ENCODE data around the gene EN2. TPM values are rescaled to one million over a fixed set of nuclear protein-coding genes. Genes with fewer than 3 reads are reported as not detected.
A peak's percentile ranks its signal among the peaks of the same experiment; 100 is the strongest.

The EN2 gene
- total RNA-seq, 6 experiments from 2014 or later = not detected

DNA sequence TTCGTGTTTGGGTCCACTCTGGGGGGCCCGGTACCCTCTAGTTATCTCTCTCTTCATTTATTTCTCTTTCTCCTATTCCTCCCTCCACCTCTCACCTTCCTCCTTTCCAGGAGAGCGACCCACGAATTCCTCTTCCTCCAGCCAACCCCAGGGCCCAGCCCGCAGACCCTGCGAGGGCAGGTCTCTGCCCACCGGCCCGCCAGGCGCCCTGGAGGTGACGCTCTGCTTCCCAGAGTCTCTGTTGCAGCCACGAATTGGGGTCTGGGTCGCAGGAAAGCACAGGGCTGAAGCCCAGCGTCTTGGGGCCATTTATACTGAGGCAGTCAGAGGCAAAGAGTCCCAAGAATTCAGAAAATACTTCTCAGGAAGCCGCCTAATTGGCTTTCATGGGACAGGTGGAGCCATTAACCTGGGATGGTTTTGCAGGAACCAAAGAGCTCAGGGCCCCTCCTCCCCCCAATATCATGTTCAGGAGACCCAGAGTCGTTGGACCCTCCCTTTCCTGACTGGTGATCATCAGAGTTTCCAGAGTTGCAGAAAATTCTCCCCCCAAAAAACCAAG lies 2.7 kb upstream of the EN2 start:
- TF ChIP-seq POLR2A (IDR thresholded peaks at IDR 0.05) (no peak), CTCF (IDR thresholded peaks at IDR 0.05) (no peak)
- no peaks in the 10 kb centered on the region for H3K9me3 ChIP-seq
- intact Hi-C loops (cut with DNase I) = no loop called here
- WGBS (ENCODE audit: insufficient coverage, low coverage, low lambda C conversion rate, missing lambda C conversion rate) = 4% methylated on average over 15 of the region's 15 CpGs
- H3K36me3 ChIP-seq = no peaks in the 10 kb centered on the region
- peaks cover 0 to 21% (median 0%) of the 10 kb centered on the region in 4 donors for H3K4me1 ChIP-seq
- H3K4me3 ChIP-seq = no peak overlapping the region
- H3K27me3 ChIP-seq = peaks cover 0 to 91% of the 10 kb centered on the region in 2 donors
- ATAC-seq (no peak), DNase-seq (no peak)
- no peak overlapping the region for H3K27ac ChIP-seq

GRCh38 chr7:155455776-155456737 lies 1.9 kb upstream of the EN2 start:
- DNase-seq = no peak
- Histone ChIP-seq H3K36me3 (no peaks in the 10 kb centered on the region), H3K27ac (no peak overlapping the region), H3K4me3 (no peak overlapping the region), H3K27me3 (peaks cover 0 to 91% of the 10 kb centered on the region in 2 donors), H3K9me3 (no peaks in the 10 kb centered on the region), H3K4me1 (peaks cover 0 to 21% (median 0%) of the 10 kb centered on the region in 4 donors)
- ATAC-seq = no peak
- TF ChIP-seq CTCF (IDR thresholded peaks at IDR 0.05) = no peak
- TF ChIP-seq POLR2A (IDR thresholded peaks at IDR 0.05) = no peak
- intact Hi-C loops (cut with DNase I) = no loop called here
- WGBS (ENCODE audit: insufficient coverage, low coverage, low lambda C conversion rate, missing lambda C conversion rate) = 7% methylated on average over 19 of the region's 27 CpGs

- peaks cover 0 to 21% (median 0%) of the 10 kb centered on the region in 4 donors for H3K4me1 ChIP-seq
- ATAC-seq = peak; percentile 50 to 81 (median 76)
- DNase-seq = peak; percentile 54 to 78 (median 66)
Measured at GRCh38 chr7:155456738-155457543, 988 bp upstream of the EN2 start.

More at GRCh38 chr7:155456738-155457543, 988 bp upstream of the EN2 start:
- TF ChIP-seq POLR2A (IDR thresholded peaks at IDR 0.05) (no peak), CTCF (IDR thresholded peaks at IDR 0.05) (no peak)
- Histone ChIP-seq H3K27me3 (peaks cover 0 to 91% of the 10 kb centered on the region in 2 donors), H3K9me3 (no peaks in the 10 kb centered on the region), H3K4me3 (peak overlapping the region; percentile 25 to 50 (median 43)), H3K27ac (no peak overlapping the region), H3K36me3 (no peaks in the 10 kb centered on the region)
- under 1% methylated on average over 29 of the region's 69 CpGs for WGBS (ENCODE audit: insufficient coverage, low coverage, low lambda C conversion rate, missing lambda C conversion rate)
- intact Hi-C loops (cut with DNase I) = no loop called here

Data from right lobe of liver (tissue), 6 donors.